Fibroblast of upper back skin (primary cell): ENCODE data around the gene VCX3A.
"Not testable (repeated sequence)": the region's sequence is repeated elsewhere in the genome, so short reads cannot be mapped to it uniquely, and the experiment has no call there.

Source experiments
- DNase-seq: peaks from one replicate; pipeline ENCODE4 v3.0.0-alpha.2; 2013

VCX3A gene

GRCh38 chrX:6535018-6535417, at the start of gene VCX3A:
TSS of gene VCX3A (minus strand) at chrX:6535118. CDS start at chrX:6534497, 621 bp downstream.
- not testable (repeated sequence) for DNase-seq

DNA sequence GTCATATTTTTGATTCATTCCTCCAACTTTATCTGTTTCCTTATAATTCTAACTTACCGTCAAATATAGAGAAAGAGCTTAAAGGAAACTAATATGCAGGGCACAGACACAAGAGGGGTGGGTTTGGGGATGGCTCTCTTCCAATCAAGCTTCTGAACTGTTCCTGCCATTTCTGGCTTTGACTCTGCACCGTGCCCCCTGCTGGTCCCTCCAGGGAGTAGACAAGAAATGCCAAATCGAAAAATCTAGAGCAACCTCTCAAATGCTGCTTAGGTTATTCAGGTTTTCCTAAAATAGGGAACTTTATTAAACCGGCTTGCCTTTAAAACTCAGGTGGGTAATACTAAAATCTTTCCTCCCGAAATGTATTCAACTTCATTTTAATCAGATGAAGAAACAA, 39.8 kb upstream of the VCX3A start:
- DNase-seq, result no peak

GRCh38 chrX:6568031-6568430, 33.1 kb upstream of the VCX3A start:
- DNase-seq, result no peak

DNA sequence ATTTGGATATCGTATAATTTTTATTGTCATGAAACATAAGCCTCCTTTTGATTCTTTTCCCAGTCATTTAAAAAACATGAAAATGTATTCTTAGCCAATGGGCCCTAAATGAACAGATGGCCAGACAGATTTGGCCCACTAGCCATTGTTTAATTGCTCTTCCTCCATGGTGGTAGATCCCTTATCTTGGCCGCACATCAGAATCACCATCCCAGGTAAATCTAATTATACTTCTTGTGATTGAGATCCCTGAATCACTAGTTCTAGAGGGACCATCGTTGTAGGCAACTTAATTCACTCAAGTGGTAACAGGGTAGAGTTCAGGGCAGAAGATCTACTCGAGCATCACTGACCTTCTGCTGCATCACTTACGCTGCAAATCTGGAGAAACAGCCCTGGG, 24.1 kb upstream of the VCX3A start:
- no peak for DNase-seq

DNA sequence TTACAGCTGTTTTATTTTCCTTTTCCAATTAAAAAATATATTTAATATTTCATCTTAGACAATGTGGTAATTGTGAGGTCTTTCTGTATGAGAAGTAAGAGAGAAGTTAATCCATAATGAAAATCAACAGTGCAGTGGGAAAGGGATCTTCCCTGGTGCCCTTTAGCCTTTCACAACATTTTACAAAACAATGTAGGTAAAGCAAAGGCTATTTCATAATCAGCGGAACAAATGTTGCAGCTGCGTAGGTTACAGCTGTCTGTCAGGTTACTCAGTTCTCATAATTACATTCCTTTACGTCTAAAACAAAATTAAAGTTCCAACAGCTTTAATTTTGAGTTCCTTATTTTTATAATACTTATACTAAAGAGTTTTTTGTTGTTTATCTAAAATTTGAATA, 22.8 kb upstream of the VCX3A start:
- no peak for DNase-seq

- no peak for DNase-seq
Observed at GRCh38 chrX:6550999-6551398, 16.1 kb upstream of the VCX3A start.

DNA sequence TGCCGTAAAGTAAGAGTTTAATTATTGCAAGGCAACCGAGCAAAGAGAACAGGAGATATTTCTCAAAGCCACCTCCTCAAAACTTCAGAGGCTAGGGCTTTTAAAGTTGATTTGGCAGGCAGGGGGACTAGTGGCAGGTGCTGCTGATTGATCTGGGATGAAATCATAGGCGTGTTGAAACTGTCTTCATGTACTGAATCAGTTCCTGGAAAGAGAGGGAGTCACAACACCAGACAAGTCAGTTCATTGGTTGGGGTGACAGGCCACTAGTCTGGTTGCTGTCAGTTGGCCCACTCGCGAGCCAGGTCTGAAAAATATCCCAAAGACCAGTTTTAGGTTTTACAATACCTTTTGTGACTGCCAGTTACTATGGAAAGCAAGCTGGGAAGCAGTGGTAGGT, 10.8 kb upstream of the VCX3A start:
- no peak for DNase-seq

DNA sequence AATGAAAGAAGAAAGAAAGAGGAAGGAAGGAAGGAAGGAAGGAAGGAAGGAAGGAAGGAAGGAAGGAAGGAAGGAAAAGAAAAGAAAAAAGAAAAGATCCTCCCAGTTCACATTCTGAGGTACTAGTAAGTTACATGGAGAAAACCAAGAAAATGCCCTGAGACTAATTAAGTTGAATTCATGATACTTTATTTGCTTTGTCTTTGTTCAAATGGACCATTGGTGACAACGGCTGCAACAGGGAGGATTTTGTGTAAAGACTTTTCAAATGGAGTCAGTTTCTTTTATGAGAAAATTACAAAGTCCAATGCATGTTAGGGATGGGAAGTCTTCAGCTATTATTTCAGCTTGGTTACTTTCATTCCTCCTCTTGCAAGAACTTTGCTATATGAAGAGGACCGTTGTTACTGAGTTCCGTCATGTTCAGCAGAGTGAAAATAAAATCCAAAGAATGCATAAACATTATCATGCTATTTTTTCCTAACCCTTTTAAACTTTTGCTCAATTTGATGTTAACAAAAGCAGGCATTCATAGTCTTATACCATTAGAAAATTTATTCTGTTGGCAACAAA, 8.3 kb downstream of the VCX3A start:
- no peak for DNase-seq

GRCh38 chrX:6517376-6517775, 17.5 kb downstream of the VCX3A start:
- no peak for DNase-seq

GRCh38 chrX:6506444-6506843, 28.5 kb downstream of the VCX3A start:
- no peak for DNase-seq

DNA sequence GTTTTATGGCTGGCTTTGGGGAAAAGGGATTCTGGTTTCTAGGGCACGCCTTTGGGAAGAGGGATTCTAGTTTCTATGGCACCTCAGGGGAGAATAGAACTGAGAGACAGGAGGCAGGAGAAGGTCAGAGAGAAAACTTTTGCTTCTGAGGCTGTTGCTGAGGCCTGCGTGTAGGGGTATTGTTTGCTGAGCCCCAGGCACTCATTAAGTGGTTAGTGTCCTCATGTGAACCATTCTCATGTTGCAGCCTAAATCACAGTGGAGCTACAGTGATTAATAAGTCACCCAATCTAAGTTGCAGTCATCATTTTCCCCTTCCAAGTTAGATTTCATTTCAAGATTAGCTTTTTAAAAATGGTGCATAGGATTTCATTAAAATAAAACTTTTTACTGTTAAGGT, 29.0 kb downstream of the VCX3A start:
- DNase-seq, result no peak

DNA sequence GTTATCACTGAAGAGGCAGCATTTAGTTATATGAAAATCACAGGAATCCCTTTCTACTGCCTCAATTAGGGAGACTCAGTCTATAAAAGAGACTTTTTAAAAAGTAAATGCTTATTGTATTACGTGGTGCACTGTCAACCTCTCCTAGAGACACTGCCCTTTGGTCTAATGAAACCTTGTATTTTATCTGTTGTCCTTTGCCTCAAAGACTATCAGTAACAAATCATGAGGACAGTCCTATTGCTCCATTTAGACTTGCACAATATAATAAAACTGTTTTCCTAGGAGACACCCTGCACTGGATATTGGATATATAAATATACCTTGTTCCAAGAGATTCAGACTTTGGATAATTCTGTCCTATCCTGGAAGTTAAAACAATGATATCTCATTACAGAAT, 34.2 kb downstream of the VCX3A start:
- no peak for DNase-seq

DNA sequence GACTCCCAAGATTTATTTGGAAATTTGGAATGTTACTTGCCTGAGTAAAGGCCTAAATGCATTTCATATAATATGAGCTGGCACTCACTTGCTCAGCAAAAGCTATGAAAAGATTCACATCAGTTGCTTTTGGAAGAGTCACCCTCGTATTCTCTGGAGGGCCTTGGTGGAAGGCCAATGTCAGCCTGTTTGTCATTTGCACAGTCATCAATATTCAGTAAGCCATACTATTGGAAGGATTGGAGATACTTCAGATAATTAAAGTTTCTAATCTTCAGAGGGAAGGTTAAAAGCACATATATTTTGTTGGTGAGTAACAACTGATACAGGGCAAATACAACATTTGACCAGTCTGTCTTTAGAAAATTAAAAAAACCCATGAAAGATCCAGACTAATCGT, 36.6 kb downstream of the VCX3A start:
- DNase-seq, result no peak
